Activated T-cell treated with anti-CD3 and anti-CD28 coated beads, Interleukin-2, amount 50 U/mL, for 48 hours (primary cell): ENCODE data around the gene ERBB2.
A peak's percentile ranks its signal among the peaks of the same experiment; 100 is the strongest.
"Not testable (repeated sequence)": the region's sequence is repeated elsewhere in the genome, so short reads cannot be mapped to it uniquely, and the experiment has no call there.

ENCODE experiments used
- DNase-seq, 2 experiments: peaks; one replicate each; pipeline ENCODE4 v3.0.0-alpha.2; 2020

The ERBB2 gene

GRCh38 chr17:39705786-39706348 lies 6.0 kb downstream of the ERBB2 start:
- DNase-seq, result no peak

- DNase-seq, result no peak
These were observed 6.5 kb downstream of the ERBB2 start for GRCh38 chr17:39706383-39706782.

- DNase-seq, result no peak
These were observed 7.1 kb downstream of the ERBB2 start for GRCh38 chr17:39706921-39707337.

GRCh38 chr17:39709319-39709997 lies 9.6 kb downstream of the ERBB2 start:
- DNase-seq, result no peak

- DNase-seq, result no peak
These were observed 10.4 kb downstream of the ERBB2 start for GRCh38 chr17:39709998-39710964.

GRCh38 chr17:39711071-39711470 lies 11.2 kb downstream of the ERBB2 start:
- DNase-seq, result not testable (repeated sequence)

GRCh38 chr17:39711851-39712250 lies 12.0 kb downstream of the ERBB2 start:
- DNase-seq, result no peak

- DNase-seq, result no peak
These were observed 14.4 kb downstream of the ERBB2 start for GRCh38 chr17:39714234-39714633.

- no peak for DNase-seq
These were observed 15.7 kb downstream of the ERBB2 start for GRCh38 chr17:39715375-39716072.

GRCh38 chr17:39716073-39716818 lies 16.4 kb downstream of the ERBB2 start:
- no peak for DNase-seq

GRCh38 chr17:39716879-39717536 lies 17.1 kb downstream of the ERBB2 start:
- no peak for DNase-seq

- no peak for DNase-seq
These were observed 17.8 kb downstream of the ERBB2 start for GRCh38 chr17:39717660-39718059.

GRCh38 chr17:39719563-39720355 lies 19.9 kb downstream of the ERBB2 start:
- no peak for DNase-seq

GRCh38 chr17:39722104-39722503 lies 22.2 kb downstream of the ERBB2 start:
- no peak for DNase-seq

- DNase-seq, result peak; percentile 47 to 50
These were observed 23.3 kb downstream of the ERBB2 start for GRCh38 chr17:39722965-39723848.

GRCh38 chr17:39724731-39725130 lies 24.9 kb downstream of the ERBB2 start:
- no peak for DNase-seq

GRCh38 chr17:39725923-39726322 lies 26.1 kb downstream of the ERBB2 start:
- DNase-seq, result not testable (repeated sequence)

GRCh38 chr17:39726617-39727016 lies 26.8 kb downstream of the ERBB2 start:
- no peak for DNase-seq

- no peak for DNase-seq
These were observed 27.7 kb downstream of the ERBB2 start for GRCh38 chr17:39727556-39727955.
